GM19455 (cell line): ENCODE data around the gene HHIPL1.

Experiments used
- ATAC-seq: cut with Tn5 transposase; IDR thresholded peaks from one replicate; pipeline ENCODE4 v1.9.1; 2021; ENCODE audit not compliant: unreplicated experiment

Gene HHIPL1

GRCh38 chr14:99673305-99674063 lies 28.6 kb downstream of the HHIPL1 start:
- ATAC-seq = no peak

GRCh38 chr14:99674064-99674650 lies 29.2 kb downstream of the HHIPL1 start:
- no peak for ATAC-seq

- no peak for ATAC-seq
Observed at GRCh38 chr14:99674776-99675381, 29.9 kb downstream of the HHIPL1 start.

- ATAC-seq = no peak
Observed at GRCh38 chr14:99675382-99675835, 30.5 kb downstream of the HHIPL1 start.

- ATAC-seq = no peak
Observed at GRCh38 chr14:99675951-99676350, 31.0 kb downstream of the HHIPL1 start.

GRCh38 chr14:99676657-99677056 lies 31.7 kb downstream of the HHIPL1 start:
- ATAC-seq = no peak

GRCh38 chr14:99677231-99678140 lies 32.6 kb downstream of the HHIPL1 start:
- no peak for ATAC-seq

- ATAC-seq = no peak
Observed at GRCh38 chr14:99678198-99678597, 33.3 kb downstream of the HHIPL1 start.

GRCh38 chr14:99679111-99679510 lies 34.2 kb downstream of the HHIPL1 start:
- no peak for ATAC-seq

- no peak for ATAC-seq
Observed at GRCh38 chr14:99679543-99679942, 34.6 kb downstream of the HHIPL1 start.

GRCh38 chr14:99679996-99680395 lies 35.1 kb downstream of the HHIPL1 start:
- no peak for ATAC-seq

GRCh38 chr14:99681101-99681831 lies 36.3 kb downstream of the HHIPL1 start:
- ATAC-seq = no peak

- no peak for ATAC-seq
Observed at GRCh38 chr14:99681832-99682148, 36.9 kb downstream of the HHIPL1 start.

- peak; percentile 43 for ATAC-seq
Observed at GRCh38 chr14:99682809-99683618, 38.1 kb downstream of the HHIPL1 start.

- peak; percentile 90 for ATAC-seq
Observed at GRCh38 chr14:99683619-99684409, 38.9 kb downstream of the HHIPL1 start, which contains the start of gene CYP46A1. Gene CYP46A1 (plus strand): TSS chr14:99684298. CDS start chr14:99684418, 120 bp downstream.

GRCh38 chr14:99684410-99684934 lies 39.5 kb downstream of the HHIPL1 start:
- peak; percentile 31 for ATAC-seq

- no peak for ATAC-seq
Observed at GRCh38 chr14:99685151-99685591, 40.2 kb downstream of the HHIPL1 start.

GRCh38 chr14:99685596-99685995 lies 40.7 kb downstream of the HHIPL1 start:
- no peak for ATAC-seq
